HUES64 (cell line): ENCODE measurements around the gene PPP4R2. TPM values are rescaled to one million over a fixed set of nuclear protein-coding genes. Genes with fewer than 3 reads are reported as not detected.

Source experiments
- H3K27ac ChIP-seq: 2 replicates; pipeline ENCODE4 v1.7.0; 2013; ENCODE audit warnings: low read depth, low read length, inconsistent platforms
- H3K27me3 ChIP-seq: 2 replicates; pipeline ENCODE4 v1.6.1; 2013; ENCODE audit warnings: mild to moderate bottlenecking, low read length; ENCODE audit not compliant: insufficient read depth
- H3K36me3 ChIP-seq: 2 replicates; pipeline ENCODE4 v1.6.1; 2013; ENCODE audit warnings: mild to moderate bottlenecking, low read length; ENCODE audit not compliant: insufficient read depth
- H3K4me1 ChIP-seq: 2 replicates; pipeline ENCODE4 v1.6.1; 2013; ENCODE audit warnings: mild to moderate bottlenecking, low read length, moderate library complexity; ENCODE audit not compliant: insufficient read depth
- H3K4me3 ChIP-seq: 2 replicates; pipeline ENCODE4 v1.5.1; 2013; ENCODE audit warnings: mild to moderate bottlenecking, low read length, moderate library complexity
- H3K9ac ChIP-seq: 2 replicates; pipeline ENCODE4 v1.6.1; 2013; ENCODE audit warnings: mild to moderate bottlenecking, low read depth, low read length
- H3K9me3 ChIP-seq: 2 replicates; pipeline ENCODE4 v1.6.1; 2013; ENCODE audit warnings: low read depth, low read length; ENCODE audit not compliant: insufficient read depth
- WGBS: fragments of 150-250, 120-280 bp; methylation state at CpG from one replicate; pipeline ENCODE4 v1.1.7; 2013; ENCODE audit warnings: missing lambda C conversion rate; 5-methylcytosine and 5-hydroxymethylcytosine counted together
- polyA plus RNA-seq, 2 experiments: library from polyadenylated mRNA; stranded (reverse); fragments of 50-300 nt; gene quantifications; one replicate each; pipeline ENCODE4 v1.2.3, GENCODE V29; 2013

Gene PPP4R2
- polyA plus RNA-seq (2013, experiment 1 of 2) = 74.7 TPM
- polyA plus RNA-seq (2013, experiment 2 of 2) = 68.5 TPM

- Histone ChIP-seq H3K9ac (peak within 1 kb of the TSS; percentile 94), H3K27me3 (no peaks in the 10 kb centered on the region)
Measured at GRCh38 chr3:72996473-72997333, at the start of gene PPP4R2. TSS of gene PPP4R2 (plus strand) at chr3:72996811. CDS start at chr3:72997038, 227 bp downstream.

GRCh38 chr3:72947715-72948490 lies 48.7 kb upstream of the PPP4R2 start:
- H3K4me1 ChIP-seq = peaks cover 8% of the 10 kb centered on the region
- no peaks in the 10 kb centered on the region for H3K9me3 ChIP-seq
- H3K4me3 ChIP-seq = no peak overlapping the region
- H3K36me3 ChIP-seq = no peaks in the 10 kb centered on the region
- H3K9ac ChIP-seq = no peak overlapping the region
- 94% methylated on average over 8 of the region's 8 CpGs for WGBS
- H3K27me3 ChIP-seq = no peaks in the 10 kb centered on the region
- no peak overlapping the region for H3K27ac ChIP-seq

More at GRCh38 chr3:72996473-72997333, at the start of gene PPP4R2:
- H3K9me3 ChIP-seq = no peaks in the 10 kb centered on the region
- peak within 1 kb of the TSS; percentile 89 for H3K4me3 ChIP-seq
- peaks cover 38% of the 10 kb centered on the region for H3K36me3 ChIP-seq
- H3K4me1 ChIP-seq = peaks cover 24% of the 10 kb centered on the region
- 2% methylated on average over 51 of the region's 75 CpGs for WGBS
- peak within 1 kb of the TSS; percentile 98 for H3K27ac ChIP-seq

DNA sequence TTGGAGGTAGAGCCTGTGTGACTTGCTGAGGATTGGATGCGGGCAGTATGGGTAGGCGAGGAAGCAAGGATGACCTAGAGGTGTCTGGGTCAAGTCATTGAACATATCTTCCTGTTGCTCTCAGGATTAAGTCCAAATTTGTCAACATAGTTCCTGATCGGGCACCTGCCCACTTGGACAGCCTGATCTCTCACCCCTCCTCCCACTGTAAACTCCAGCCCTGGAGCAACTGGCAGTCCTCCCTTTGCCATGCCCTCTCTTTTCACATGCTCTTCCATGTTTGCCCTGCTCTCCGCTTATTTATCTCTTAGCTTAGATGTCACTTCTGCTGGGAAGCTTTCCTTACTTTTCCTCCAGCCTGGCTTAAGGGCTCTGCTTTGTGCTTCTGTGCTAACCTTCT lies 47.6 kb upstream of the PPP4R2 start:
- Histone ChIP-seq H3K27me3 (no peaks in the 10 kb centered on the region), H3K9me3 (no peaks in the 10 kb centered on the region), H3K4me1 (peaks cover 8% of the 10 kb centered on the region), H3K9ac (no peak overlapping the region), H3K4me3 (no peak overlapping the region), H3K27ac (no peak overlapping the region), H3K36me3 (no peaks in the 10 kb centered on the region)
- WGBS = 95% methylated on average over 4 of the region's 4 CpGs

GRCh38 chr3:72950372-72950771 lies 46.2 kb upstream of the PPP4R2 start:
- Histone ChIP-seq H3K9me3 (no peaks in the 10 kb centered on the region), H3K27me3 (no peaks in the 10 kb centered on the region), H3K27ac (no peak overlapping the region), H3K4me3 (no peak overlapping the region), H3K36me3 (no peaks in the 10 kb centered on the region), H3K4me1 (peaks cover 17% of the 10 kb centered on the region), H3K9ac (no peak overlapping the region)
- WGBS = 96% methylated on average over 7 of the region's 8 CpGs

GRCh38 chr3:72950801-72951200 lies 45.8 kb upstream of the PPP4R2 start:
- Histone ChIP-seq H3K27ac (no peak overlapping the region), H3K4me1 (peaks cover 17% of the 10 kb centered on the region), H3K27me3 (no peaks in the 10 kb centered on the region), H3K36me3 (no peaks in the 10 kb centered on the region), H3K9me3 (no peaks in the 10 kb centered on the region), H3K9ac (no peak overlapping the region), H3K4me3 (no peak overlapping the region)
- WGBS = 81% methylated on average over 4 of the region's 4 CpGs

DNA sequence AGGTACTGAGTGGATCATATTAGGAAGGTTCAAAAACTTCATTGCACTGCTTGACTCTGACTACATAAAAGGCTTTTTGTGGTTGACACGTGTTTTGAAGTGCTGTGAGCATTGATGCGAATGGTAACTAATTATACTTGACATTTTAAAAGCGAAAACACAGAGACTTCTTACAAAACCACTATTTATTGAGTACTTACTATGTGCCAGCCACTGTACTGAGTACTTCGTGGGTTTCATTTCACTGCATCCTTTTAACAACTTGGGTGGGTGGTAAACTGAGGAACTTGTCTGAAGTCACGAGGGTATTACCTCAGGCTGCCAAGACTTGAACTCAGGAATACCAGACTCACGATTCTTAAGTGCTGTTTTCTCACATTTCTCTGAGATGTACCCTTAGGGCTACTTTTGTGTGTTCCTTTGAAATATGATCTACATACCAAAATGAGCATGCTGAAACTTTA lies 45.3 kb upstream of the PPP4R2 start:
- no peaks in the 10 kb centered on the region for H3K27me3 ChIP-seq
- WGBS = 84% methylated on average over 6 of the region's 6 CpGs
- no peak overlapping the region for H3K9ac ChIP-seq
- peaks cover 17% of the 10 kb centered on the region for H3K4me1 ChIP-seq
- no peaks in the 10 kb centered on the region for H3K36me3 ChIP-seq
- no peak overlapping the region for H3K4me3 ChIP-seq
- no peak overlapping the region for H3K27ac ChIP-seq
- no peaks in the 10 kb centered on the region for H3K9me3 ChIP-seq

GRCh38 chr3:72953325-72953956 lies 43.2 kb upstream of the PPP4R2 start:
- no peak overlapping the region for H3K4me3 ChIP-seq
- peaks cover 26% of the 10 kb centered on the region for H3K4me1 ChIP-seq
- WGBS = 86% methylated on average over 7 of the region's 7 CpGs
- H3K9ac ChIP-seq = no peak overlapping the region
- H3K9me3 ChIP-seq = no peaks in the 10 kb centered on the region
- no peaks in the 10 kb centered on the region for H3K27me3 ChIP-seq
- peak overlapping the region; percentile 5; the same call in 1 of the 2 replicates for H3K27ac ChIP-seq
- no peaks in the 10 kb centered on the region for H3K36me3 ChIP-seq

DNA sequence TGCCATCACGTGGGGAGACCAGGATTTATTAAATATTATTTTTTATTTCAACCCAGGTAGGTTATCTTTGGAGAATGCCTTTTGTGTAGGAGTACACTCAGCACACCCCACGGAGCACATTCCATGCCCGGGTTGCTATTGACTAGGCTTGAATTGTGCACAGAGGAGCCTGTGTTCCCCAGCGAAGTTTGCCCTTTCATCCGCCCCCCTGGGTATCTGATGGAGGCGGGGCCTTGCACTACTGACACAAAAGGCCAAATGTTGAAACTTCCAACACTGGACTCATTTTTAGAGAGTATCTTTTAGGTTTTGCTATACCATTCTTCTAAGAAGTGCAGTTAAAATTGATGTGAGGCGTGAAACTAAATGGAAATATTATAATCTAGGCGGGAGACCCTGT lies 39.3 kb upstream of the PPP4R2 start:
- Histone ChIP-seq H3K36me3 (no peaks in the 10 kb centered on the region), H3K9me3 (no peaks in the 10 kb centered on the region), H3K4me3 (no peak overlapping the region), H3K27me3 (no peaks in the 10 kb centered on the region), H3K4me1 (peaks cover 18% of the 10 kb centered on the region), H3K9ac (no peak overlapping the region), H3K27ac (0 out of 2 replicates have a peak overlapping the region, but pooled peaks have one; percentile 44)
- WGBS = 78% methylated on average over 7 of the region's 8 CpGs

- Histone ChIP-seq H3K9ac (no peak overlapping the region), H3K36me3 (no peaks in the 10 kb centered on the region), H3K27ac (no peak overlapping the region), H3K4me1 (peaks cover 18% of the 10 kb centered on the region), H3K4me3 (no peak overlapping the region), H3K27me3 (no peaks in the 10 kb centered on the region), H3K9me3 (no peaks in the 10 kb centered on the region)
- 94% methylated on average over 5 of the region's 5 CpGs for WGBS
Measured at GRCh38 chr3:72959336-72959735, 37.3 kb upstream of the PPP4R2 start.

GRCh38 chr3:72960812-72961518 lies 35.6 kb upstream of the PPP4R2 start:
- H3K9ac ChIP-seq = no peak overlapping the region
- no peaks in the 10 kb centered on the region for H3K9me3 ChIP-seq
- H3K27me3 ChIP-seq = no peaks in the 10 kb centered on the region
- WGBS = 91% methylated on average over 7 of the region's 7 CpGs
- no peak overlapping the region for H3K4me3 ChIP-seq
- H3K36me3 ChIP-seq = no peaks in the 10 kb centered on the region
- H3K4me1 ChIP-seq = peaks cover 9% of the 10 kb centered on the region; the same call in 1 of the 2 replicates
- no peak overlapping the region for H3K27ac ChIP-seq
